Prostate gland (tissue), 2 donors: ENCODE results near the gene SNX10. TPM values are rescaled to one million over a fixed set of nuclear protein-coding genes. Genes with fewer than 3 reads are reported as not detected.

Experiments
- DNase-seq: peaks from one replicate; pipeline ENCODE4 v3.0.0-alpha.2; 2019; ENCODE audit warnings: low spot score
- H3K27ac ChIP-seq, 2 donors: fragments of 200-600 bp; sonication (generic); 2 replicates each; pipeline ENCODE4 v1.5.1; 2017 to 2019
- H3K27me3 ChIP-seq: fragments of 200-600 bp; sonication (generic); replicated peaks from 2 replicates; pipeline ENCODE4 v1.5.1; 2019; ENCODE audit not compliant: insufficient read depth
- H3K36me3 ChIP-seq, 2 donors: fragments of 200-600 bp; sonication (generic); 1 replicate in 1 of 2; 2 replicates in 1 of 2; pipeline versions ENCODE4 v1.5.1 to v1.8.1; 2017 to 2019
- H3K4me1 ChIP-seq: fragments of 200-600 bp; sonication (generic); replicated peaks from 2 replicates; pipeline ENCODE4 v1.5.1; 2019
- H3K4me3 ChIP-seq, 2 donors: fragments of 200-600 bp; sonication (generic); 2 replicates each; pipeline ENCODE4 v1.5.1; 2017 to 2019
- H3K9me3 ChIP-seq: fragments of 200-600 bp; sonication (generic); 2 replicates; pipeline ENCODE4 v1.5.1; 2017
- POLR2A ChIP-seq: fragments of 450-650 bp; IDR thresholded peaks from one replicate; pipeline ENCODE4 v1.6.1; 2016; ENCODE audit warnings: antibody characterized with exemption, mild to moderate bottlenecking
- POLR2AphosphoS5 ChIP-seq: sonication (generic); formaldehyde crosslinking; IDR thresholded peaks from one replicate; pipeline ENCODE4 v1.6.1; 2017; ENCODE audit warnings: antibody characterized with exemption
- WGBS: methylation state at CpG from one replicate; pipeline ENCODE4 v1.1.5; 2018; 5-methylcytosine and 5-hydroxymethylcytosine counted together
- intact Hi-C: fragments of 100-400 bp; cut with DNase I; formaldehyde crosslinking; loops from one replicate; pipeline ENCODE4 v1.14.2; 2022
- total RNA-seq, 2 donors: library from RNA; depleted of rRNA; stranded (reverse); fragments of >200 nt; gene quantifications; one replicate each; pipeline ENCODE4 v1.1.0, GENCODE V29; 2016
- TF ChIP-seq, protein P1 (sequence below), 4 experiments: fragments of 200-600 bp in 2 of 4; fragments of 450-650 bp in 2 of 4; sonication (generic) in 2 of 4; IDR thresholded peaks; 1 replicate in 3 of 4; 2 replicates in 1 of 4; pipeline ENCODE4 v1.5.1; 2016 to 2019; ENCODE audit warnings: antibody characterized with exemption in 4 of 4, mild to moderate bottlenecking in 2 of 4, moderate library complexity in 2 of 4

Gene SNX10
- total RNA-seq, 2 donors from 2014 or later = 4.7 to 6.8 TPM

- no peaks in the 10 kb centered on the region for H3K4me1 ChIP-seq
- no peaks in the 10 kb centered on the region for H3K36me3 ChIP-seq
- no peaks in the 10 kb centered on the region for H3K9me3 ChIP-seq
- no peak overlapping the region for H3K4me3 ChIP-seq
- no peak overlapping the region for H3K27ac ChIP-seq
- H3K27me3 ChIP-seq = no peaks in the 10 kb centered on the region
- WGBS = 90% methylated on average over 4 of the region's 4 CpGs
- no peak for DNase-seq
- TF ChIP-seq, protein P1, sequence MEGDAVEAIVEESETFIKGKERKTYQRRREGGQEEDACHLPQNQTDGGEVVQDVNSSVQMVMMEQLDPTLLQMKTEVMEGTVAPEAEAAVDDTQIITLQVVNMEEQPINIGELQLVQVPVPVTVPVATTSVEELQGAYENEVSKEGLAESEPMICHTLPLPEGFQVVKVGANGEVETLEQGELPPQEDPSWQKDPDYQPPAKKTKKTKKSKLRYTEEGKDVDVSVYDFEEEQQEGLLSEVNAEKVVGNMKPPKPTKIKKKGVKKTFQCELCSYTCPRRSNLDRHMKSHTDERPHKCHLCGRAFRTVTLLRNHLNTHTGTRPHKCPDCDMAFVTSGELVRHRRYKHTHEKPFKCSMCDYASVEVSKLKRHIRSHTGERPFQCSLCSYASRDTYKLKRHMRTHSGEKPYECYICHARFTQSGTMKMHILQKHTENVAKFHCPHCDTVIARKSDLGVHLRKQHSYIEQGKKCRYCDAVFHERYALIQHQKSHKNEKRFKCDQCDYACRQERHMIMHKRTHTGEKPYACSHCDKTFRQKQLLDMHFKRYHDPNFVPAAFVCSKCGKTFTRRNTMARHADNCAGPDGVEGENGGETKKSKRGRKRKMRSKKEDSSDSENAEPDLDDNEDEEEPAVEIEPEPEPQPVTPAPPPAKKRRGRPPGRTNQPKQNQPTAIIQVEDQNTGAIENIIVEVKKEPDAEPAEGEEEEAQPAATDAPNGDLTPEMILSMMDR (IDR thresholded peaks at IDR 0.05) = no peak
- TF ChIP-seq POLR2AphosphoS5 (no peak), POLR2A (no peak)
- intact Hi-C loops = no loop called here
Measured at GRCh38 chr7:26356929-26357798, 65.5 kb downstream of the SNX10 start.

GRCh38 chr7:26357799-26358151 lies 66.1 kb downstream of the SNX10 start:
- H3K27me3 ChIP-seq = no peaks in the 10 kb centered on the region
- DNase-seq = no peak
- no peaks in the 10 kb centered on the region for H3K36me3 ChIP-seq
- no peak overlapping the region for H3K4me3 ChIP-seq
- intact Hi-C loops = no loop called here
- H3K4me1 ChIP-seq = no peaks in the 10 kb centered on the region
- no peaks in the 10 kb centered on the region for H3K9me3 ChIP-seq
- 90% methylated on average over 2 of the region's 2 CpGs for WGBS
- no peak overlapping the region for H3K27ac ChIP-seq
- TF ChIP-seq, protein P1 (IDR thresholded peaks at IDR 0.05) = no peak
- TF ChIP-seq POLR2AphosphoS5 = no peak
- TF ChIP-seq POLR2A = no peak

DNA sequence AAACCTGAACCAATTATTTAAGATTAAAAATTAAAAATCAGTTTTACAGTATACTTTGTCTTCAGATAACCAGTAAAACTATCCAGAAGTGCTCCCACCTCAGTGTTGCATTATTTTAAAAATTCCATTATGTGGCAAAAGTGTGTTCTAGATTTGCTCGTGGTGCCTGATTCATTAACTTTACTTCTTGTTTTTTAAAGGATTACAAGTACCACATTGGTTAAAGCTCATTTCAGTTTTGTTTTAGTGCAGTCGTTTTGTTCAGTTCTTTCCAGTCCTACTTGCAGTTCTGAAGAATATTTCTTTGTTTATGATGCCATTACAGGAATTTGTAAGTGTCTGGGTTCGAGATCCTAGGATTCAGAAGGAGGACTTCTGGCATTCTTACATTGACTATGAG lies 69.0 kb downstream of the SNX10 start:
- DNase-seq = no peak

GRCh38 chr7:26361637-26362036 lies 70.0 kb downstream of the SNX10 start:
- TF ChIP-seq POLR2A = no peak
- TF ChIP-seq, protein P1 (IDR thresholded peaks at IDR 0.05) = no peak
- TF ChIP-seq POLR2AphosphoS5 = no peak
- Histone ChIP-seq H3K27ac (no peak overlapping the region), H3K9me3 (no peaks in the 10 kb centered on the region), H3K4me3 (no peak overlapping the region), H3K27me3 (no peaks in the 10 kb centered on the region), H3K36me3 (no peaks in the 10 kb centered on the region), H3K4me1 (peaks cover 8% of the 10 kb centered on the region)
- intact Hi-C loops = loop anchor here (5.0 kb wide), 1 partner anchor 269 kb away; no protein-coding TSS in a partner anchor
- WGBS = 72% methylated on average over 3 of the region's 3 CpGs
- no peak for DNase-seq

More for the DNA sequence above, 69.0 kb downstream of the SNX10 start:
- Histone ChIP-seq H3K4me3 (no peak overlapping the region), H3K27me3 (no peaks in the 10 kb centered on the region), H3K9me3 (no peaks in the 10 kb centered on the region), H3K4me1 (peaks cover 8% of the 10 kb centered on the region), H3K27ac (no peak overlapping the region), H3K36me3 (no peaks in the 10 kb centered on the region)
- TF ChIP-seq, protein P1 (IDR thresholded peaks at IDR 0.05) = no peak
- TF ChIP-seq POLR2A (no peak), POLR2AphosphoS5 (no peak)
- intact Hi-C loops = loop anchor here (5.0 kb wide), 1 partner anchor 268 kb away; no protein-coding TSS in a partner anchor
- WGBS = 72% methylated on average over 3 of the region's 3 CpGs

GRCh38 chr7:26363465-26363864 lies 71.8 kb downstream of the SNX10 start:
- Histone ChIP-seq H3K4me1 (peaks cover 8% of the 10 kb centered on the region), H3K4me3 (no peak overlapping the region), H3K27me3 (no peaks in the 10 kb centered on the region), H3K9me3 (no peaks in the 10 kb centered on the region), H3K36me3 (no peaks in the 10 kb centered on the region), H3K27ac (peak overlapping the region; percentile 43 to 59)
- peak; percentile 34 for TF ChIP-seq POLR2AphosphoS5
- TF ChIP-seq POLR2A = no peak
- intact Hi-C loops = loop anchor here (5.0 kb wide), 1 partner anchor 271 kb away; no protein-coding TSS in a partner anchor
- no peak for DNase-seq
- WGBS = 60% methylated on average over 7 of the region's 7 CpGs
